ENCODE data around the gene TESMIN.

DNA sequence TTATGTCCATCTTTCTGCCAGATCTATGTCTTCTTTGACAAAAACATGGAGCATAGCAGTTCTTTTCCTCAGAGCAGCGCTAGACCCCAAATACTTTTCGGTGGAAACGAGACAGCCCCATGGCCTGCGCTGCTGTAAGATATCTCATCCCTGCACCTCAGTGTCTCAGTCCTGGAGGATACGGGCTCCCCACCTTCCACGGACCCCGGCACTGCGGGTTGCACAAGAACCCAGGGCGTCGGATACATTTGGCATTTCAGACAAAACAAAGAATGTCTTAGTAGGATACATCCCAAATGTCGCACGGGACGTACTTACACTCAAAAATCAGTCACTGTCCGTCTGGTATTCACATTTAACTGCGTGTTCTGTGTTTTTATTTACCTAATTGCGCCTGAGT, 76.9 kb downstream of the TESMIN start:
- TF ChIP-seq, protein P1, sequence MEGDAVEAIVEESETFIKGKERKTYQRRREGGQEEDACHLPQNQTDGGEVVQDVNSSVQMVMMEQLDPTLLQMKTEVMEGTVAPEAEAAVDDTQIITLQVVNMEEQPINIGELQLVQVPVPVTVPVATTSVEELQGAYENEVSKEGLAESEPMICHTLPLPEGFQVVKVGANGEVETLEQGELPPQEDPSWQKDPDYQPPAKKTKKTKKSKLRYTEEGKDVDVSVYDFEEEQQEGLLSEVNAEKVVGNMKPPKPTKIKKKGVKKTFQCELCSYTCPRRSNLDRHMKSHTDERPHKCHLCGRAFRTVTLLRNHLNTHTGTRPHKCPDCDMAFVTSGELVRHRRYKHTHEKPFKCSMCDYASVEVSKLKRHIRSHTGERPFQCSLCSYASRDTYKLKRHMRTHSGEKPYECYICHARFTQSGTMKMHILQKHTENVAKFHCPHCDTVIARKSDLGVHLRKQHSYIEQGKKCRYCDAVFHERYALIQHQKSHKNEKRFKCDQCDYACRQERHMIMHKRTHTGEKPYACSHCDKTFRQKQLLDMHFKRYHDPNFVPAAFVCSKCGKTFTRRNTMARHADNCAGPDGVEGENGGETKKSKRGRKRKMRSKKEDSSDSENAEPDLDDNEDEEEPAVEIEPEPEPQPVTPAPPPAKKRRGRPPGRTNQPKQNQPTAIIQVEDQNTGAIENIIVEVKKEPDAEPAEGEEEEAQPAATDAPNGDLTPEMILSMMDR (IDR thresholded peaks at IDR 0.05; ENCODE audit: insufficient read depth, low read depth, low read length), result no peak
- no peak for TF ChIP-seq EZH2 (IDR thresholded peaks at IDR 0.05; ENCODE audit: insufficient read depth, low read length)
